ENCODE results near the gene PLA2G5. TPM values are rescaled to one million over a fixed set of nuclear protein-coding genes. Genes with fewer than 3 reads are reported as not detected.

PLA2G5 gene
- total and polyA plus RNA-seq, 8 donors, result 0.12 to 2.0 (median 0.59) TPM; not detected in 1

GRCh38 chr1:20079661-20080305 is 9.8 kb downstream of the PLA2G5 start:
- no peak for TF ChIP-seq CTCF (IDR thresholded peaks at IDR 0.05)
- intact Hi-C loops (cut with DNase I), result no loop called here
- Histone ChIP-seq H3K4me1 (no peaks in the 10 kb centered on the region), H3K9me3 (no peaks in the 10 kb centered on the region), H3K4me3 (no peak overlapping the region), H3K27ac (no peak overlapping the region), H3K36me3 (no peaks in the 10 kb centered on the region), H3K27me3 (no peaks in the 10 kb centered on the region)
- WGBS, 2 donors, result 56 to 65% methylated on average over 8 of the region's 8 CpGs
- DNase-seq (no peak), ATAC-seq (no peak), FAIRE-seq (no peak)

GRCh38 chr1:20080441-20081352 is 10.7 kb downstream of the PLA2G5 start:
- FAIRE-seq, result no peak
- Histone ChIP-seq H3K4me3 (no peak overlapping the region), H3K36me3 (no peaks in the 10 kb centered on the region), H3K9me3 (no peaks in the 10 kb centered on the region), H3K4me1 (no peaks in the 10 kb centered on the region), H3K27me3 (no peaks in the 10 kb centered on the region), H3K27ac (no peak overlapping the region)
- DNase-seq, result no peak
- TF ChIP-seq CTCF (IDR thresholded peaks at IDR 0.05), result no peak
- peak in 2 of 4 donors; percentile 24 to 30 for ATAC-seq
- intact Hi-C loops (cut with DNase I), result no loop called here
- 67 to 73% methylated on average over 20 of the region's 20 CpGs for WGBS, 2 donors

GRCh38 chr1:20081353-20081810 is 11.4 kb downstream of the PLA2G5 start:
- Histone ChIP-seq H3K27me3 (no peaks in the 10 kb centered on the region), H3K4me1 (no peaks in the 10 kb centered on the region), H3K36me3 (no peaks in the 10 kb centered on the region), H3K4me3 (no peak overlapping the region), H3K9me3 (no peaks in the 10 kb centered on the region), H3K27ac (no peak overlapping the region)
- DNase-seq (no peak), FAIRE-seq (no peak), ATAC-seq (no peak)
- intact Hi-C loops (cut with DNase I), result no loop called here
- TF ChIP-seq CTCF (IDR thresholded peaks at IDR 0.05), result no peak
- 71 to 82% methylated on average over 8 of the region's 8 CpGs for WGBS, 2 donors

GRCh38 chr1:20082772-20083171 is 12.8 kb downstream of the PLA2G5 start:
- no peaks in the 10 kb centered on the region for H3K4me1 ChIP-seq
- no peaks in the 10 kb centered on the region for H3K36me3 ChIP-seq
- no peak overlapping the region for H3K27ac ChIP-seq
- no peak for TF ChIP-seq CTCF (IDR thresholded peaks at IDR 0.05)
- H3K4me3 ChIP-seq, result no peak overlapping the region
- no peak for FAIRE-seq
- no peaks in the 10 kb centered on the region for H3K9me3 ChIP-seq
- no peak for DNase-seq
- intact Hi-C loops (cut with DNase I), result no loop called here
- 42 to 47% methylated on average over 2 of the region's 2 CpGs for WGBS, 2 donors
- no peaks in the 10 kb centered on the region for H3K27me3 ChIP-seq
- no peak for ATAC-seq

Data from pancreas (tissue), 10 donors.